HG03378 (cell line): ENCODE results near the gene NBEA.
"Not testable (repeated sequence)": the region's sequence is repeated elsewhere in the genome, so short reads cannot be mapped to it uniquely, and the experiment has no call there.

ENCODE experiments used
- ATAC-seq: cut with Tn5 transposase; IDR thresholded peaks from one replicate; pipeline ENCODE4 v1.9.1; 2021; ENCODE audit warnings: mild to moderate bottlenecking, moderate library complexity; ENCODE audit not compliant: unreplicated experiment

NBEA gene

GRCh38 chr13:35630551-35631275 lies 688.6 kb downstream of the NBEA start:
- ATAC-seq = peak; percentile 74

GRCh38 chr13:35631666-35632065 lies 689.6 kb downstream of the NBEA start:
- ATAC-seq = no peak

GRCh38 chr13:35643625-35644024 lies 701.6 kb downstream of the NBEA start:
- ATAC-seq = no peak

GRCh38 chr13:35646056-35646774 lies 704.1 kb downstream of the NBEA start:
- no peak for ATAC-seq

GRCh38 chr13:35648201-35648600 lies 706.1 kb downstream of the NBEA start:
- ATAC-seq = no peak

- ATAC-seq = no peak
Observed at GRCh38 chr13:35649162-35649561, 707.1 kb downstream of the NBEA start.

- no peak for ATAC-seq
Observed at GRCh38 chr13:35659796-35660195, 717.7 kb downstream of the NBEA start.

- ATAC-seq = no peak
Observed at GRCh38 chr13:35664747-35665146, 722.7 kb downstream of the NBEA start.

- no peak for ATAC-seq
Observed at GRCh38 chr13:35669321-35669720, 727.3 kb downstream of the NBEA start.

- no peak for ATAC-seq
Observed at GRCh38 chr13:35672611-35673010, 730.5 kb downstream of the NBEA start.

GRCh38 chr13:35675651-35676050 lies 733.6 kb downstream of the NBEA start:
- no peak for ATAC-seq

GRCh38 chr13:35677863-35678262 lies 735.8 kb downstream of the NBEA start:
- ATAC-seq = not testable (repeated sequence)

GRCh38 chr13:35681685-35682084 lies 739.6 kb downstream of the NBEA start:
- no peak for ATAC-seq

GRCh38 chr13:35684432-35684831 lies 742.4 kb downstream of the NBEA start:
- no peak for ATAC-seq

- ATAC-seq = no peak
Observed at GRCh38 chr13:35687336-35687735, 745.3 kb downstream of the NBEA start.

- no peak for ATAC-seq
Observed at GRCh38 chr13:35690581-35691207, 748.6 kb downstream of the NBEA start.

GRCh38 chr13:35693134-35693784 lies 751.2 kb downstream of the NBEA start:
- ATAC-seq = no peak

- ATAC-seq = no peak
Observed at GRCh38 chr13:35694031-35694430, 752.0 kb downstream of the NBEA start.

GRCh38 chr13:35694549-35695447 lies 752.7 kb downstream of the NBEA start:
- ATAC-seq = no peak

GRCh38 chr13:35695448-35695770 lies 753.3 kb downstream of the NBEA start:
- ATAC-seq = no peak
